GM12878 (cell line): ENCODE results near the gene POLR1G. TPM values are rescaled to one million over a fixed set of nuclear protein-coding genes. Genes with fewer than 3 reads are reported as not detected.

ENCODE experiments used
- ATAC-seq: fragments of 200-7000 bp; cut with Tn5 transposase; 3 replicates; pipeline ENCODE4 v1.9.1; 2020; ENCODE audit warnings: mild to moderate bottlenecking, moderate library complexity
- BruUV-seq: library from RNA; stranded (reverse); fragments of 400-500 nt; replicated peaks from 2 replicates; lab custom pipeline; 2021; lab: Mats Ljungman, UMichigan
- CTCF ChIA-PET: fragments of 300-600 bp; sonication (Branson Sonifier 250); formaldehyde crosslinking; extraction: SDS; loops from one replicate; lab custom pipeline; 2021; ENCODE audit warnings: inconsistent platforms; lab: Yijun Ruan, JAX
- POLR2A ChIA-PET: fragments of 350-600 bp; formaldehyde crosslinking; extraction: SDS; loops from one replicate; lab custom pipeline; 2021; ENCODE audit warnings: inconsistent platforms; lab: Charles Lee
- RAD21 ChIA-PET: fragments of 300-600 bp; sonication (Branson Sonifier 250); formaldehyde crosslinking; loops from one replicate; lab custom pipeline; 2023; ENCODE audit warnings: antibody characterized with exemption; ENCODE audit not compliant: unreplicated experiment; lab: Charles Lee
- SMC1A ChIA-PET: fragments of 300-600 bp; sonication (Branson Sonifier 250); formaldehyde crosslinking; loops from one replicate; lab custom pipeline; 2023; ENCODE audit not compliant: unreplicated experiment, uncharacterized antibody; lab: Charles Lee
- DNase-seq: peaks from one replicate; pipeline ENCODE4 v3.0.0-alpha.2; 2011; ENCODE audit warnings: low read depth, low spot score
- FAIRE-seq: peaks from 3 replicates; lab custom pipeline; 2011; peaks lifted over from hg19 to GRCh38; lab: Jason Lieb, UNC
- H2AFZ ChIP-seq: 2 replicates; pipeline ENCODE4 v1.6.0; 2011; ENCODE audit warnings: low read depth, low read length, control low read depth; ENCODE audit not compliant: control insufficient read depth
- H3K27ac ChIP-seq: 2 replicates; pipeline ENCODE4 v1.5.1; 2011; ENCODE audit warnings: control low read depth; ENCODE audit not compliant: control insufficient read depth, insufficient read depth
- H3K27me3 ChIP-seq, 2 experiments: replicated peaks in 1 of 2; 2 replicates each; pipeline versions ENCODE4 v1.6.0 to v1.6.1; 2011; ENCODE audit warnings: low read length in 1 of 2; ENCODE audit not compliant: control insufficient read depth in 2 of 2, insufficient read depth in 2 of 2
- H3K36me3 ChIP-seq, 2 experiments: 2 replicates each; pipeline ENCODE4 v1.5.1; 2011; ENCODE audit warnings: low read length in 1 of 2; ENCODE audit not compliant: control insufficient read depth in 2 of 2, insufficient read depth in 2 of 2
- H3K4me1 ChIP-seq: 2 replicates; pipeline ENCODE4 v1.6.1; 2011; ENCODE audit warnings: mild to moderate bottlenecking, low read length, moderate library complexity, mixed read lengths; ENCODE audit not compliant: control insufficient read depth, insufficient read depth
- H3K4me2 ChIP-seq: 2 replicates; pipeline ENCODE4 v1.6.0; 2011; ENCODE audit warnings: control low read depth; ENCODE audit not compliant: control insufficient read depth, insufficient read depth
- H3K4me3 ChIP-seq: fragments of 200-600 bp; sonication (generic); 2 replicates; pipeline ENCODE4 v1.5.1; 2016
- H3K79me2 ChIP-seq: 2 replicates; pipeline ENCODE4 v1.6.0; 2011; ENCODE audit warnings: low read length; ENCODE audit not compliant: control insufficient read depth, insufficient read depth
- H3K9ac ChIP-seq: 2 replicates; pipeline ENCODE4 v1.8.0; 2011; ENCODE audit warnings: low read length, control low read depth, mixed read lengths; ENCODE audit not compliant: control insufficient read depth, insufficient read depth
- H3K9me3 ChIP-seq: replicated peaks from 3 replicates; pipeline ENCODE4 v1.5.1; 2011; ENCODE audit warnings: mild to moderate bottlenecking, low read length; ENCODE audit not compliant: control insufficient read depth, insufficient read depth
- H4K20me1 ChIP-seq: 2 replicates; pipeline ENCODE4 v1.6.0; 2011; ENCODE audit not compliant: control insufficient read depth, insufficient read depth
- EZH2 ChIP-seq: IDR thresholded peaks from 2 replicates; pipeline ENCODE4 v1.6.1; 2012; ENCODE audit warnings: low read depth, mild to moderate bottlenecking, control low read depth, inconsistent platforms, low read length, borderline replicate concordance; ENCODE audit not compliant: control insufficient read depth
- HDAC2 ChIP-seq: fragments of 200-600 bp; sonication (generic); IDR thresholded peaks from 2 replicates; pipeline ENCODE4 v1.6.1; 2017
- HDGF ChIP-seq: fragments of 450-650 bp; IDR thresholded peaks from 2 replicates; pipeline ENCODE4 v1.6.1; 2016; ENCODE audit warnings: antibody characterized with exemption
- IRF3 ChIP-seq: fragments of 450-650 bp; IDR thresholded peaks from 2 replicates; pipeline ENCODE4 v1.6.1; 2014; ENCODE audit warnings: mild to moderate bottlenecking
- IRF4 ChIP-seq: IDR thresholded peaks from 2 replicates; pipeline ENCODE4 v1.6.1; 2011; ENCODE audit warnings: low read depth, low read length
- KDM1A ChIP-seq: fragments of 200-600 bp; sonication (generic); IDR thresholded peaks from 2 replicates; pipeline ENCODE4 v1.6.1; 2016; ENCODE audit warnings: borderline replicate concordance
- MXI1 ChIP-seq: fragments of 150-350 bp; IDR thresholded peaks from 2 replicates; pipeline ENCODE4 v1.6.1; 2011; ENCODE audit warnings: low read depth, mild to moderate bottlenecking, inconsistent platforms, low read length, improper control_type of control experiment
- RELA ChIP-seq: fragments of 450-650 bp; IDR thresholded peaks from 2 replicates; pipeline ENCODE4 v1.8.0; 2014; ENCODE audit warnings: borderline replicate concordance; ENCODE audit not compliant: partially characterized antibody
- SREBF1 ChIP-seq: IDR thresholded peaks from 2 replicates; pipeline ENCODE4 v1.6.1; 2012; ENCODE audit warnings: mild to moderate bottlenecking, low read length
- STAT1 ChIP-seq: fragments of 450-650 bp; conservative IDR thresholded peaks from 2 replicates; pipeline ENCODE4 v1.6.1; 2014; ENCODE audit warnings: antibody characterized with exemption, mild to moderate bottlenecking
- SUZ12 ChIP-seq: fragments of 200-600 bp; sonication (generic); IDR thresholded peaks from one replicate; pipeline ENCODE4 v1.6.1; 2018; ENCODE audit warnings: antibody characterized with exemption, mild to moderate bottlenecking; ENCODE audit not compliant: unreplicated experiment
- ZNF207 ChIP-seq: fragments of 450-650 bp; IDR thresholded peaks from 2 replicates; pipeline ENCODE4 v1.6.1; 2014; ENCODE audit warnings: antibody characterized with exemption, mild to moderate bottlenecking, borderline replicate concordance
- ZNF217 ChIP-seq: fragments of 450-650 bp; IDR thresholded peaks from 2 replicates; pipeline ENCODE4 v1.6.1; 2017; ENCODE audit warnings: antibody characterized with exemption, mild to moderate bottlenecking
- ZNF384 ChIP-seq: IDR thresholded peaks from 2 replicates; pipeline ENCODE4 v1.6.1; 2012; ENCODE audit warnings: low read depth, mild to moderate bottlenecking, low read length, improper control_type of control experiment, borderline replicate concordance
- ZNF622 ChIP-seq: fragments of 450-650 bp; IDR thresholded peaks from 2 replicates; pipeline ENCODE4 v1.6.1; 2017; ENCODE audit warnings: mild to moderate bottlenecking, inconsistent platforms
- WGBS: methylation state at CpG from one replicate; pipeline ENCODE4 v1.1.6; 2016; ENCODE audit warnings: low lambda C conversion rate; ENCODE audit not compliant: insufficient replicate concordance, insufficient coverage; ENCODE audit errors: missing lambda C conversion rate; 5-methylcytosine and 5-hydroxymethylcytosine counted together
- in situ Hi-C: fragments of 300-500 bp; cut with MboI; formaldehyde crosslinking; loops from 9 replicates; pipeline ENCODE4 v1.14.3; 2018; ENCODE audit warnings: mixed read lengths
- intact Hi-C: fragments of 100-400 bp; cut with micrococcal nuclease; formaldehyde crosslinking; loops from one replicate; pipeline ENCODE4 v1.14.2; 2022; ENCODE audit not compliant: unreplicated experiment
- polyA plus RNA-seq, 11 experiments: library from polyadenylated mRNA; depleted of rRNA in 4 of 11; unstranded in 6 of 11; stranded (reverse) in 5 of 11; fragments of >200 nt; fragmentation: Nextera tagmentation in 4 of 11; fragmentation: Illumina TruSeq in 1 of 11; extraction: Ambion mirVana in 4 of 11; extraction: Trizol in 1 of 11; gene quantifications; 1 replicate in 1 of 11; 2 replicates in 10 of 11; pipeline versions ENCODE4 v1.2.1 to v1.2.3, GENCODE V29; 2011 to 2016; ENCODE audit warnings: inconsistent platforms in 2 of 11, missing spikeins in 2 of 11, low read depth in 1 of 11
- total RNA-seq, 4 experiments: library from RNA; depleted of rRNA in 3 of 4; stranded (reverse); fragments of >200 nt in 3 of 4; fragmentation: Illumina TruSeq in 1 of 4; extraction: Trizol in 1 of 4; gene quantifications; 2 replicates each; pipeline versions ENCODE4 v1.2.1 to v1.2.3, GENCODE V29; 2013 to 2021
- TF ChIP-seq, protein P1 (sequence below): fragments of 450-650 bp; IDR thresholded peaks from 2 replicates; pipeline ENCODE4 v1.6.1; 2017; ENCODE audit warnings: mild to moderate bottlenecking, low read depth, inconsistent platforms; ENCODE audit not compliant: poor library complexity, severe bottlenecking

The POLR1G gene
- total and polyA plus RNA-seq, 10 of the 15 experiments (the other 5 are each of a cell fraction or from before 2014, with no cell fraction given) = 2.0 to 30.9 (median 20.5) TPM

GRCh38 chr19:45376045-45376724, 30.3 kb upstream of the POLR1G start:
- H3K79me2 ChIP-seq = no peaks in the 10 kb centered on the region
- H4K20me1 ChIP-seq = no peaks in the 10 kb centered on the region
- H3K4me3 ChIP-seq = no peak overlapping the region
- no peak overlapping the region for H3K9ac ChIP-seq
- no peak overlapping the region for H3K4me2 ChIP-seq
- ChIA-PET POLR2A (interaction anchor here (0.6 kb wide), 1 partner anchor 876 kb away, joined by 4 read pairs; the partner anchor contains the start of gene ZNF180), RAD21 (no interaction called here), SMC1A (no interaction called here), CTCF (no interaction called here)
- H3K9me3 ChIP-seq = no peaks in the 10 kb centered on the region
- no TSS peak for BruUV-seq
- no peaks in the 10 kb centered on the region for H3K27me3 ChIP-seq
- ATAC-seq = no peak
- intact Hi-C loops = no loop called here
- WGBS = 55% methylated on average over 12 of the region's 13 CpGs
- peaks cover 4% of the 10 kb centered on the region for H3K4me1 ChIP-seq
- no peaks in the 10 kb centered on the region for H3K36me3 ChIP-seq
- no peak for DNase-seq
- H2AFZ ChIP-seq = no peak overlapping the region
- no peak for FAIRE-seq
- no peak overlapping the region for H3K27ac ChIP-seq
- TF ChIP-seq KDM1A = no peak
- TF ChIP-seq ZNF384 = 0 out of 2 replicates have a peak, but pooled peaks have one; percentile 11
- in situ Hi-C loops = no loop called here

GRCh38 chr19:45380107-45380506, 26.3 kb upstream of the POLR1G start:
- H3K4me1 ChIP-seq = peaks cover 4% of the 10 kb centered on the region
- no peak overlapping the region for H3K4me2 ChIP-seq
- H3K79me2 ChIP-seq = no peaks in the 10 kb centered on the region
- no peaks in the 10 kb centered on the region for H4K20me1 ChIP-seq
- intact Hi-C loops (no loop called here), in situ Hi-C loops (no loop called here)
- no TSS peak for BruUV-seq
- H3K27me3 ChIP-seq = no peaks in the 10 kb centered on the region
- WGBS = 78% methylated on average over 1 of the region's 1 CpG
- RAD21 ChIA-PET = no interaction called here
- H3K27ac ChIP-seq = no peak overlapping the region
- SMC1A ChIA-PET = no interaction called here
- POLR2A ChIA-PET = interaction anchor here (0.7 to 1.1 kb wide), 2 partner anchors 9 to 312 kb away, joined by 3 read pairs; partner anchors contain the start of gene QPCTL
- no peak overlapping the region for H2AFZ ChIP-seq
- H3K9me3 ChIP-seq = no peaks in the 10 kb centered on the region
- FAIRE-seq = no peak
- ATAC-seq = no peak
- no peaks in the 10 kb centered on the region for H3K36me3 ChIP-seq
- CTCF ChIA-PET = no interaction called here
- no peak overlapping the region for H3K4me3 ChIP-seq
- no peak for TF ChIP-seq STAT1
- no peak for TF ChIP-seq ZNF207
- no peak for TF ChIP-seq ZNF217
- no peak for TF ChIP-seq HDGF
- no peak for TF ChIP-seq EZH2
- no peak for TF ChIP-seq ZNF622
- TF ChIP-seq SREBF1 = no peak
- TF ChIP-seq HDAC2 = no peak
- no peak for TF ChIP-seq MXI1
- TF ChIP-seq IRF3 = no peak
- no peak for TF ChIP-seq IRF4
- no peak for TF ChIP-seq SUZ12
- TF ChIP-seq, protein P1, sequence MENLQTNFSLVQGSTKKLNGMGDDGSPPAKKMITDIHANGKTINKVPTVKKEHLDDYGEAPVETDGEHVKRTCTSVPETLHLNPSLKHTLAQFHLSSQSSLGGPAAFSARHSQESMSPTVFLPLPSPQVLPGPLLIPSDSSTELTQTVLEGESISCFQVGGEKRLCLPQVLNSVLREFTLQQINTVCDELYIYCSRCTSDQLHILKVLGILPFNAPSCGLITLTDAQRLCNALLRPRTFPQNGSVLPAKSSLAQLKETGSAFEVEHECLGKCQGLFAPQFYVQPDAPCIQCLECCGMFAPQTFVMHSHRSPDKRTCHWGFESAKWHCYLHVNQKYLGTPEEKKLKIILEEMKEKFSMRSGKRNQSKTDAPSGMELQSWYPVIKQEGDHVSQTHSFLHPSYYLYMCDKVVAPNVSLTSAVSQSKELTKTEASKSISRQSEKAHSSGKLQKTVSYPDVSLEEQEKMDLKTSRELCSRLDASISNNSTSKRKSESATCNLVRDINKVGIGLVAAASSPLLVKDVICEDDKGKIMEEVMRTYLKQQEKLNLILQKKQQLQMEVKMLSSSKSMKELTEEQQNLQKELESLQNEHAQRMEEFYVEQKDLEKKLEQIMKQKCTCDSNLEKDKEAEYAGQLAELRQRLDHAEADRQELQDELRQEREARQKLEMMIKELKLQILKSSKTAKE = no peak
- no peak for TF ChIP-seq RELA
- TF ChIP-seq, all 136 proteins: peak for 0
- DNase-seq = no peak
- no peak overlapping the region for H3K9ac ChIP-seq
